A549 treated with CORT108297 at 1 μM for 4 hours (cell line): ENCODE data around the gene FBH1. TPM values are rescaled to one million over a fixed set of nuclear protein-coding genes. Genes with fewer than 3 reads are reported as not detected.

Source experiments
- total RNA-seq: library from RNA; stranded (reverse); fragments of 200-300 nt; extraction: Qiagen RNA extraction; gene quantifications from 5 replicates; pipeline ENCODE4 v1.2.3, GENCODE V29; 2022

FBH1 gene
- 34.5 to 42.3 TPM (median 39.2 TPM) in 5 replicates for total RNA-seq

GRCh38 chr10:5889624-5890451 is at the start of gene FBH1, which contains the start of gene ANKRD16:
FBH1 (plus strand) TSS chr10:5890243; CDS start chr10:5890346, 103 bp downstream.
ANKRD16 (minus strand) TSS chr10:5889893; CDS start chr10:5889354, 539 bp downstream.

GRCh38 chr10:5977471-5978229 is 87.6 kb downstream of the FBH1 start, which contains the start of gene IL15RA:
IL15RA (minus strand) TSS chr10:5977543; CDS start chr10:5977492, 51 bp downstream.

Other genes with a start within 250 kb of the FBH1 start
- gene ASB13, start 223.6 kb upstream of the FBH1 start, total RNA-seq: 18.2 to 23.9 TPM (median 22.7 TPM) in 5 replicates
- 24.9 to 42.1 TPM (median 35.3 TPM) in 5 replicates for gene TASOR2, start 205.4 kb upstream of the FBH1 start, total RNA-seq
- gene GDI2, start 76.8 kb upstream of the FBH1 start, total RNA-seq: 196 to 296 TPM (median 202 TPM) in 5 replicates
- 8.0 to 12.1 TPM (median 11.8 TPM) in 5 replicates for gene ANKRD16, start 350 bp upstream of the FBH1 start, total RNA-seq
- 2.9 to 5.0 TPM (median 3.8 TPM) in 5 replicates for gene IL15RA, start 87.3 kb downstream of the FBH1 start, total RNA-seq
- gene IL2RA, start 172.1 kb downstream of the FBH1 start, total RNA-seq: not detected in 5 replicates
- gene RBM17, start 198.8 kb downstream of the FBH1 start, total RNA-seq: 111 to 123 TPM (median 114 TPM) in 5 replicates